ENCODE measurements around the gene HOXD1. TPM values are rescaled to one million over a fixed set of nuclear protein-coding genes. Genes with fewer than 3 reads are reported as not detected.

HOXD1 gene
- total RNA-seq, 1 donor from 2014 or later, result not detected

GRCh38 chr2:176240301-176240700 is 51.8 kb downstream of the HOXD1 start:
- Mint-ChIP-seq H3K9me3 (ENCODE audit: unreplicated experiment) (no peaks in the 10 kb centered on the region), H3K4me3 (ENCODE audit: unreplicated experiment) (no peak overlapping the region), H3K27ac (ENCODE audit: unreplicated experiment) (no peak overlapping the region), H3K27me3 (ENCODE audit: unreplicated experiment) (no peaks in the 10 kb centered on the region), H3K4me1 (ENCODE audit: low read depth, unreplicated experiment) (peaks cover 21% of the 10 kb centered on the region), H3K36me3 (ENCODE audit: unreplicated experiment) (no peaks in the 10 kb centered on the region)
- no peak for DNase-seq
- no peak for TF ChIP-seq CTCF (IDR thresholded peaks at IDR 0.05; ENCODE audit: partially characterized antibody, unreplicated experiment)

Small RNA genes lying within 50 kb of the gene (microRNA-seq; reads per million reads assigned to microRNA genes)
- gene MIR10B (ENCODE audit: unreplicated experiment), result 25.5 reads per million, percentile 61 among the genes with 10 or more reads in this experiment

Other genes with a start within 250 kb of the HOXD1 start
- 78.2 TPM for gene LNPK, start 186.4 kb upstream of the HOXD1 start, total RNA-seq (ENCODE audit: unreplicated experiment)
- gene EVX2, start 104.7 kb upstream of the HOXD1 start, total RNA-seq (ENCODE audit: unreplicated experiment), result 0.76 TPM
- gene HOXD13, start 95.9 kb upstream of the HOXD1 start, total RNA-seq (ENCODE audit: unreplicated experiment), result 0.17 TPM
- gene HOXD12, start 88.9 kb upstream of the HOXD1 start, total RNA-seq (ENCODE audit: unreplicated experiment), result not detected
- not detected for gene HOXD11, start 81.4 kb upstream of the HOXD1 start, total RNA-seq (ENCODE audit: unreplicated experiment)
- not detected for gene HOXD10, start 71.9 kb upstream of the HOXD1 start, total RNA-seq (ENCODE audit: unreplicated experiment)
- gene HOXD9, start 65.9 kb upstream of the HOXD1 start, total RNA-seq (ENCODE audit: unreplicated experiment), result 0.44 TPM
- gene HOXD8, start 59.0 kb upstream of the HOXD1 start, total RNA-seq (ENCODE audit: unreplicated experiment), result 0.27 TPM
- gene HOXD4, start 37.1 kb upstream of the HOXD1 start, total RNA-seq (ENCODE audit: unreplicated experiment), result not detected
- gene HOXD3, start 31.4 kb upstream of the HOXD1 start, total RNA-seq (ENCODE audit: unreplicated experiment), result not detected
- 35.7 TPM for gene MTX2, start 80.8 kb downstream of the HOXD1 start, total RNA-seq (ENCODE audit: unreplicated experiment)